Kidney (tissue), 14 donors: ENCODE results near the gene KRTAP4-12. TPM values are rescaled to one million over a fixed set of nuclear protein-coding genes. Genes with fewer than 3 reads are reported as not detected.
"Not testable (repeated sequence)": the region's sequence is repeated elsewhere in the genome, so short reads cannot be mapped to it uniquely, and the experiment has no call there.

ENCODE experiments used
- DNase-seq, 5 donors: peaks; one replicate each; pipeline ENCODE4 v3.0.0-alpha.2; 2013 to 2020
- FAIRE-seq: peaks from 2 replicates; lab custom pipeline; 2012; peaks lifted over from hg19 to GRCh38; lab: Jason Lieb, UNC
- H3K27ac ChIP-seq, 2 donors: one replicate each; pipeline ENCODE4 v1.7.0; 2013; ENCODE audit warnings: low read depth in 2 of 2, low read length in 2 of 2, inconsistent platforms in 1 of 2
- H3K27me3 ChIP-seq: one replicate; pipeline ENCODE4 v1.7.1; 2013; ENCODE audit warnings: low read length, inconsistent platforms; ENCODE audit not compliant: control insufficient read depth, insufficient read depth
- H3K36me3 ChIP-seq, 3 donors: one replicate each; pipeline versions ENCODE4 v1.7.0 to v1.7.1; 2013; ENCODE audit warnings: low read length in 3 of 3, control low read depth in 1 of 3, inconsistent platforms in 1 of 3; ENCODE audit not compliant: insufficient read depth in 3 of 3, control insufficient read depth in 2 of 3
- H3K4me1 ChIP-seq, 3 donors: one replicate each; pipeline versions ENCODE4 v1.7.0 to v1.7.1; 2013; ENCODE audit warnings: low read length in 3 of 3, inconsistent platforms in 1 of 3, low read depth in 1 of 3; ENCODE audit not compliant: control insufficient read depth in 2 of 3, insufficient read depth in 2 of 3
- H3K4me3 ChIP-seq, 3 donors: one replicate each; pipeline versions ENCODE4 v1.7.0 to v1.8.1; 2013; ENCODE audit warnings: low read length in 3 of 3, control low read depth in 1 of 3, inconsistent platforms in 1 of 3
- H3K9ac ChIP-seq, 3 donors: one replicate each; pipeline versions ENCODE4 v1.7.0 to v1.7.1; 2013; ENCODE audit warnings: low read length in 3 of 3, control low read depth in 1 of 3, inconsistent platforms in 1 of 3
- H3K9me3 ChIP-seq, 3 donors: one replicate each; pipeline versions ENCODE4 v1.7.0 to v1.7.1; 2013; ENCODE audit warnings: low read length in 3 of 3, control low read depth in 1 of 3, inconsistent platforms in 1 of 3; ENCODE audit not compliant: control insufficient read depth in 2 of 3, insufficient read depth in 1 of 3
- CTCF ChIP-seq: IDR thresholded peaks from 3 replicates; pipeline ENCODE4 v1.5.1; 2012; ENCODE audit warnings: mild to moderate bottlenecking, moderate library complexity, borderline replicate concordance; ENCODE audit not compliant: insufficient read depth; ENCODE audit errors: extremely low read depth
- intact Hi-C: fragments of 100-400 bp; cut with DNase I; formaldehyde crosslinking; loops from one replicate; pipeline ENCODE4 v1.11.1; 2022
- polyA plus RNA-seq: library from polyadenylated mRNA; stranded (reverse); fragments of 350-450 nt; fragmentation: Illumina TruSeq; extraction: RNeasy Lipid Tissue Mini Kit (QIAGEN cat#74804); gene quantifications from one replicate; pipeline ENCODE4 v1.2.3, GENCODE V29; 2014; ENCODE audit warnings: low read depth, low replicate concordance; ENCODE audit not compliant: insufficient read depth
- total RNA-seq: library from RNA; stranded (reverse); fragmentation: NEBNext Ultra II Directional; extraction: Animal tissue kit (Norgen Biotek cat#: 25700); gene quantifications from one replicate; pipeline ENCODE4 v1.2.1, GENCODE V29; 2021
- donor health status: control.
- donor health status: control.
- donor health status: control.
- donor health status: control.
- donor health status: control.
- donor health status: DM: yes; HTN: yes; CAD: no.
- donor health status: Normal renal cell carcinoma (clear cell type).

KRTAP4-12 gene
- total and polyA plus RNA-seq, 2 donors from 2014 or later: not detected

- Histone ChIP-seq H3K36me3 (no peaks in the 10 kb centered on the region), H3K27me3 (no peaks in the 10 kb centered on the region), H3K27ac (no peak overlapping the region), H3K4me3 (no peak overlapping the region), H3K9me3 (no peaks in the 10 kb centered on the region), H3K4me1 (no peaks in the 10 kb centered on the region), H3K9ac (no peak overlapping the region)
- intact Hi-C loops: no loop called here
- FAIRE-seq: no peak
- no peak for TF ChIP-seq CTCF
- no peak for DNase-seq
These were observed 27.5 kb upstream of the KRTAP4-12 start for GRCh38 chr17:41151525-41151924.

- intact Hi-C loops: no loop called here
- no peaks in the 10 kb centered on the region for H3K27me3 ChIP-seq
- H3K9ac ChIP-seq: no peak overlapping the region
- H3K27ac ChIP-seq: no peak overlapping the region
- no peaks in the 10 kb centered on the region for H3K36me3 ChIP-seq
- H3K4me3 ChIP-seq: no peak overlapping the region
- no peaks in the 10 kb centered on the region for H3K4me1 ChIP-seq
- no peak for FAIRE-seq
- TF ChIP-seq CTCF: no peak
- H3K9me3 ChIP-seq: no peaks in the 10 kb centered on the region
- no peak for DNase-seq
These were observed 26.0 kb upstream of the KRTAP4-12 start for GRCh38 chr17:41150026-41150425.

- FAIRE-seq: no peak
- Histone ChIP-seq H3K36me3 (no peaks in the 10 kb centered on the region), H3K4me1 (no peaks in the 10 kb centered on the region), H3K27ac (no peak within 1 kb of the TSS), H3K9ac (no peak within 1 kb of the TSS), H3K9me3 (no peaks in the 10 kb centered on the region), H3K27me3 (no peaks in the 10 kb centered on the region), H3K4me3 (no peak within 1 kb of the TSS)
- TF ChIP-seq CTCF: no peak
- intact Hi-C loops: no loop called here
- DNase-seq: no peak
These were observed 25.6 kb upstream of the KRTAP4-12 start, which contains the start of gene KRTAP4-5 for GRCh38 chr17:41149652-41149985. KRTAP4-5 (minus strand) TSS chr17:41149825; CDS start chr17:41149767, 58 bp downstream.

- not testable (repeated sequence) for DNase-seq
These were observed 25.1 kb upstream of the KRTAP4-12 start for GRCh38 chr17:41148971-41149651.

More at GRCh38 chr17:41148971-41149651, 25.1 kb upstream of the KRTAP4-12 start:
- H3K9me3 ChIP-seq, H3K27ac ChIP-seq, H3K9ac ChIP-seq, H3K4me1 ChIP-seq, H3K4me3 ChIP-seq, FAIRE-seq, intact Hi-C loops, H3K36me3 ChIP-seq, H3K27me3 ChIP-seq: not testable (repeated sequence)
